ENCODE measurements around the gene PDS5B. TPM values are rescaled to one million over a fixed set of nuclear protein-coding genes. Genes with fewer than 3 reads are reported as not detected.
"Not testable (repeated sequence)": the region's sequence is repeated elsewhere in the genome, so short reads cannot be mapped to it uniquely, and the experiment has no call there.

The PDS5B gene
- total RNA-seq, 1 experiment from 2014 or later, result 61.2 TPM

DNA sequence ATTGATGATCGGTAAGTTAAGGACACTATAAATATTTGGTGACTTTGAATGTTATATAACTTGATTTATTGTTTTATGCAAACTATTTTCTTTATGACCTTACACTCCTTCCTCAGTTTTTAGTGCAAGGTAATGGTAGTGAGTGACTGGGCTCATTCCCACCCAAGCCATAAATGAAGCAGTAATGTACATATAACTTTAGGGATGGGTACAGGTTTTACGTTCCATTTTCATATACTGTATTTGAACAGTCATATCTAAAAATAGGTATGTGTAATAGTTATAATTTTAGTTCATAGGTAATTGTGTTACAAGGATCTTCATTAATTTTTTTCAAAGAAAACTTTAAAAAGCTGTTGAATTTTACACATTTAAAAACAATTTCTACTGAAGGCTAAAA lies 101.0 kb downstream of the PDS5B start:
- H3K9me2 ChIP-seq (replicated peaks; ENCODE audit: insufficient read depth, low read length), result no peaks in the 10 kb centered on the region
- no peak overlapping the region for H2AFZ ChIP-seq (ENCODE audit: low read length)
- no peak overlapping the region for H3K4me3 ChIP-seq (ENCODE audit: low read length)
- H3K9ac ChIP-seq (ENCODE audit: low read length), result no peak overlapping the region
- H3K27me3 ChIP-seq (ENCODE audit: low read length), result no peaks in the 10 kb centered on the region
- H3K9me3 ChIP-seq (ENCODE audit: low read length), result no peaks in the 10 kb centered on the region
- peaks cover 15% of the 10 kb centered on the region for H3K4me1 ChIP-seq (ENCODE audit: low read length)
- H3K36me3 ChIP-seq (ENCODE audit: insufficient read depth, low read length), result peaks cover 11% of the 10 kb centered on the region
- H3K27ac ChIP-seq (ENCODE audit: low read length), result no peak overlapping the region
- H3K4me2 ChIP-seq (ENCODE audit: low read depth, low read length, poor library complexity, severe bottlenecking), result no peak overlapping the region
- peaks cover 30% of the 10 kb centered on the region for H3K79me2 ChIP-seq (ENCODE audit: low read length)
- no peaks in the 10 kb centered on the region for H4K20me1 ChIP-seq (ENCODE audit: insufficient read depth, low read depth, low read length)
- no peak for DNase-seq

DNA sequence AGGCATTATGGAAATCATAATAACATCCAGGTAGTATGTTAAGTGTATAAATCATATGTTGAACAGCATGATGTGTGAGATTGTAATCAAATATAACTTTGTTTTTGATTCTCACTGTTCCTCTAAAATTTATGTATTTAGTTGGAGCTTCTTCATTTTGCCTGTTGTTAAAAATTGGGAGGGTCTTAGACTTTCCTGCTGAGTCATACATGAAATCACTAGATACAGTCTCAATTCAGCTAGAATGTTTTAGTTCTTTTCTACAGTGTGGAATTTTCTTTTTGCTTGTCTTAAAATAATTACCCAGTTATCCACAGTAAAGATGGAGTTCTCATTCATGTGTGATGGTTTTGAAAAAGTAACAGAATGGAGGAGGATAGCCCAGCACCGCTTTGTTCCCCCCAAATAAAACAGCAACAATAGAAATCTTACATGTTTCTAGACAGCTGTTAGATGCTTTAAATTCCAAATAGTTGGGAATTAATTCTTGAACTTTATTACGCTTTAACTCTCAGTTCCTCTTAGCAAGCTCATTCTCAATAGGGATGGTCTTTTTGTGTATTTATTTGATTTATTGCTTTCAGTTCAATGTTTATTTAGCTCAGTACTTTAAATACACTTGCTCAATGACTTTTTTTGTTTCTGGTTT lies 109.5 kb downstream of the PDS5B start:
- Histone ChIP-seq H3K9ac (ENCODE audit: low read length) (no peak overlapping the region), H3K36me3 (ENCODE audit: insufficient read depth, low read length) (peaks cover 7% of the 10 kb centered on the region; the same call in 1 of the 2 replicates), H3K4me2 (ENCODE audit: low read depth, low read length, poor library complexity, severe bottlenecking) (no peak overlapping the region), H3K79me2 (ENCODE audit: low read length) (0 out of 2 replicates have a peak, but pooled peaks cover 6% of the 10 kb centered on the region), H3K9me2 (replicated peaks; ENCODE audit: insufficient read depth, low read length) (no peaks in the 10 kb centered on the region), H3K4me1 (ENCODE audit: low read length) (peaks cover 15% of the 10 kb centered on the region), H4K20me1 (ENCODE audit: insufficient read depth, low read depth, low read length) (no peaks in the 10 kb centered on the region), H2AFZ (ENCODE audit: low read length) (no peak overlapping the region), H3K27ac (ENCODE audit: low read length) (0 out of 2 replicates have a peak overlapping the region, but pooled peaks have one; percentile 2), H3K27me3 (ENCODE audit: low read length) (no peaks in the 10 kb centered on the region), H3K9me3 (ENCODE audit: low read length) (no peaks in the 10 kb centered on the region), H3K4me3 (ENCODE audit: low read length) (no peak overlapping the region)
- no peak for DNase-seq

DNA sequence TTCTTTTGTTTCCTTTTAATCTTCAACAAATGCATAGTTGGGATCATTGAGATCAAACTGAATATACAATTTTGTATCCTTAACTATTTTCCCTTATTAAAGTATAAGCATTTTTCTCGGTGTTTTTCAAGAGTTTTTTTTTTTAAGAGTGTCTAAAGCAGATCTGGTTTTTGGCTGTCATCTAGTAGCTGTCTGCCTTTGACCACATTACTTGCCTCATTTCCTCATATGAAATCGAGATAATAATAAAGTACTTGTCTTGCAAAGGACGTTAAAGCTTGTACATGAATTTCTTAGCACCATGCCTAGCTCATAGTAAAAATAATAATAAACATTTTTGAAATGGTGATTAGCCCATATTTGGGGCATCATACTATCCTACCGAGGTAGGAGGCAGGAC lies 121.2 kb downstream of the PDS5B start:
- Histone ChIP-seq H2AFZ (ENCODE audit: low read length) (no peak overlapping the region), H3K79me2 (ENCODE audit: low read length) (peaks cover 19% of the 10 kb centered on the region), H3K9ac (ENCODE audit: low read length) (no peak overlapping the region), H3K27me3 (ENCODE audit: low read length) (no peaks in the 10 kb centered on the region), H3K4me1 (ENCODE audit: low read length) (0 out of 2 replicates have a peak, but pooled peaks cover 4% of the 10 kb centered on the region), H3K4me2 (ENCODE audit: low read depth, low read length, poor library complexity, severe bottlenecking) (no peak overlapping the region), H3K27ac (ENCODE audit: low read length) (no peak overlapping the region), H3K9me2 (replicated peaks; ENCODE audit: insufficient read depth, low read length) (no peaks in the 10 kb centered on the region), H3K36me3 (ENCODE audit: insufficient read depth, low read length) (peaks cover 41% of the 10 kb centered on the region), H3K4me3 (ENCODE audit: low read length) (no peak overlapping the region), H4K20me1 (ENCODE audit: insufficient read depth, low read depth, low read length) (no peaks in the 10 kb centered on the region), H3K9me3 (ENCODE audit: low read length) (peaks cover 4% of the 10 kb centered on the region; the same call in 1 of the 2 replicates)
- no peak for DNase-seq

DNA sequence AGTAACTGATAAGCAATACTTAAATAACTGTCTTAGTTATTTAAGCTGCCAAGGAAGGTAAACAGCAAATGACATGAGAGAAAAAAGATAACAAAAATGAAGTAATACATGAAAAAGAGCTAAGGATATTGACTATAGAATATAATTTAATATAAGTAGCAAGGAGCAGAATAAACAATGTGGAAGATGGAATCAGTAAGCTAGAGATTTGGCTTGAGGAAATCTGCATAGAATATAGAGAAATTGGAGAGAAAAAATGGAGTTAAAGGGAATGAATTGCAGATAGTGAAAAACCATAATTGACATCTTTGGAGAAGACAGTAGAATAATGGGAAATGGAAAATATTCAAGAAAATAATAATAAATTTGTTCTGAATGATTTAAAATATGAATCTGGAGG lies 127.1 kb downstream of the PDS5B start:
- H3K27me3 ChIP-seq (ENCODE audit: low read length), result no peaks in the 10 kb centered on the region
- H3K4me2 ChIP-seq (ENCODE audit: low read depth, low read length, poor library complexity, severe bottlenecking), result no peak overlapping the region
- H3K9me2 ChIP-seq (replicated peaks; ENCODE audit: insufficient read depth, low read length), result no peaks in the 10 kb centered on the region
- H2AFZ ChIP-seq (ENCODE audit: low read length), result no peak overlapping the region
- peaks cover 10% of the 10 kb centered on the region for H3K79me2 ChIP-seq (ENCODE audit: low read length)
- H3K27ac ChIP-seq (ENCODE audit: low read length), result no peak overlapping the region
- H3K4me3 ChIP-seq (ENCODE audit: low read length), result no peak overlapping the region
- H3K4me1 ChIP-seq (ENCODE audit: low read length), result no peaks in the 10 kb centered on the region
- H3K36me3 ChIP-seq (ENCODE audit: insufficient read depth, low read length), result peaks cover 49% of the 10 kb centered on the region
- peaks cover 16% of the 10 kb centered on the region for H3K9me3 ChIP-seq (ENCODE audit: low read length)
- no peak for DNase-seq
- no peak overlapping the region for H3K9ac ChIP-seq (ENCODE audit: low read length)
- H4K20me1 ChIP-seq (ENCODE audit: insufficient read depth, low read depth, low read length), result no peaks in the 10 kb centered on the region

DNA sequence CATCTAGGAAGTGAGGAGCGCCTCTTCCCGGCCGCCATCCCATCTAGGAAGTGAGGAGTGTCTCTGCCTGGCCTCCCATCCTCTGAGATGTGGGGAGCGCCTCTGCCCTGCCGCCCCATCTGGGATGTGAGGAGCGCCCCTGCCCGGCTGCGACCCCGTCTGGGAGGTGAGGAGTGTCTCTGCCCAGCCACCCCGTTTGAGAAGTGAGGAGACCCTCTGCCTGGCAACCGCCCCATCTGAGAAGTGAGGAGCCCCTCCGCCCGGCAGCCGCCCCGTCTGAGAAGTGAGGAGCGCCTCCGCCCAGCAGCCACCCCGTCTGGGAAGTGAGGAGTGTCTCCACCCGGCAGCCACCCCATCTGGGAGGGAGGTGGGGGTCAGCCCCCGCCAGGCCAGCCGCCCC lies 129.9 kb downstream of the PDS5B start:
- H3K4me3 ChIP-seq (ENCODE audit: low read length); H3K9me2 ChIP-seq (replicated peaks; ENCODE audit: insufficient read depth, low read length); H4K20me1 ChIP-seq (ENCODE audit: insufficient read depth, low read depth, low read length); H3K9ac ChIP-seq (ENCODE audit: low read length); DNase-seq; H3K4me1 ChIP-seq (ENCODE audit: low read length); H3K27ac ChIP-seq (ENCODE audit: low read length); H3K4me2 ChIP-seq (ENCODE audit: low read depth, low read length, poor library complexity, severe bottlenecking); H3K27me3 ChIP-seq (ENCODE audit: low read length); H2AFZ ChIP-seq (ENCODE audit: low read length): not testable (repeated sequence)
- Histone ChIP-seq H3K79me2 (ENCODE audit: low read length) (peaks cover 12% of the 10 kb centered on the region), H3K36me3 (ENCODE audit: insufficient read depth, low read length) (peaks cover 40% of the 10 kb centered on the region), H3K9me3 (ENCODE audit: low read length) (peaks cover 18% of the 10 kb centered on the region)

DNA sequence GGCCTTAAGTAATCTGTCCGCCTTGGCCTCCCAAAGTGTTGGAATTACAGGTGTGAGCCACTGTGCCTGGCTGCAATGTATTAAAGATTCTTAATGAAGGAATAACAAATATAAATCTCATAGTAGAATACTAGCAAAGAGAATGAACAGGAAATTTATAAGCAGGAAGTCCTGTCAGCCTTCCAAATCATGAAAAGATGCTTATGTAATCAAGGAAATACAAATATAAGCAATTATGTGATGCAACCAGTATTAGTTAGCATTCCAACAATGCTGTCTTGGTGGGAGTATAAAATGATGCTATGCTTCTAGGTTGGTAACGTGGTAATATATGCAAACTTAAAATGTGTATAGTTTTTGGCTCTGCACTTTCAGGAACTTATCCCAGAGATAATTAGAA lies 133.8 kb downstream of the PDS5B start:
- H3K9me3 ChIP-seq (ENCODE audit: low read length), result peaks cover 6% of the 10 kb centered on the region
- H3K9ac ChIP-seq (ENCODE audit: low read length), result no peak overlapping the region
- no peak overlapping the region for H3K4me3 ChIP-seq (ENCODE audit: low read length)
- no peak overlapping the region for H3K27ac ChIP-seq (ENCODE audit: low read length)
- H3K79me2 ChIP-seq (ENCODE audit: low read length), result peaks cover 9% of the 10 kb centered on the region
- H3K27me3 ChIP-seq (ENCODE audit: low read length), result no peaks in the 10 kb centered on the region
- no peak overlapping the region for H2AFZ ChIP-seq (ENCODE audit: low read length)
- H4K20me1 ChIP-seq (ENCODE audit: insufficient read depth, low read depth, low read length), result no peaks in the 10 kb centered on the region
- H3K4me1 ChIP-seq (ENCODE audit: low read length), result no peaks in the 10 kb centered on the region
- H3K4me2 ChIP-seq (ENCODE audit: low read depth, low read length, poor library complexity, severe bottlenecking), result no peak overlapping the region
- peaks cover 11% of the 10 kb centered on the region for H3K36me3 ChIP-seq (ENCODE audit: insufficient read depth, low read length)
- no peak for DNase-seq
- no peaks in the 10 kb centered on the region for H3K9me2 ChIP-seq (replicated peaks; ENCODE audit: insufficient read depth, low read length)

DNA sequence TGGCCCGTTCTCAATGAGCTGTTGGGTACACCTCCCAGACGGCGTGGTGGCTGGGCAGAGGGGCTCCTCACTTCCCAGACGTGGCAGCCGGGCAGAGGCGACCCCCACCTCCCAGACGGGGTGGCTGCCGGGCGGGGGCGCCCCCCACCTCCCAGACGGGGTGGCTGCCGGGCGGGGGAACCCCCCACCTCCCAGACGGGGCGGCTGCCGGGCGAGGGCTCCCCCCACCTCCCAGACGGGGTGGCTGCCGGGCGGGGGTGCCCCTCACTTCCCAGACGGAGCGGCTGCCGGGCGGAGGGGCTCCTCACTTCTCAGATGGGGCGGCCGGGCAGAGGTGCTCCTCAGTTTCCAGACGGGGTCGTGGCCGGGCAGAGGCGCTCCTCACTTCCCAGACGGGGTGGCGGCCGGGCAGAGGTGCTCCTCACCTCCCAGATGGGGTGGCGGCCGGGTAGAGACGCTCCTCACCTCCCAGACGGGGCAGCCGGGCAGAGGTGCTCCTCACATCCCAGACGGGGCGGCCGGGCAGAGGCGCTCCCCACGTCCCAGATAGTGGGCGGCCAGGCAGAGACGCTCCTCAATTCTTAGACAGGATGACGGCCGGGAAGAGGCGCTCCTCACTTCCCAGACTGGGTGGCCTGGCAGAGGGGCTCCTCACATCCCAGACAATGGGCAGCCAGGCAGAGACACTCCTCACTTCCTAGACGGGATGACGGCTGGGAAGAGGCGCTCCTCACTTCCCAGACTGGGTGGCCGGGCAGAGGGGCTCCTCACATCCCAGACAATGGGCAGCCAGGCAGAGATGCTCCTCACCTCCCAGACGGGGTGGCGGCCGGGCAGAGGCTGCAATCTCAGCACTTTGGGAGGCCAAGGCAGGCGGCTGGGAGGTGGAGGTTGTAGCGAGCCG lies 135.1 kb downstream of the PDS5B start:
- H3K4me3 ChIP-seq (ENCODE audit: low read length); H3K9me2 ChIP-seq (replicated peaks; ENCODE audit: insufficient read depth, low read length); H3K9me3 ChIP-seq (ENCODE audit: low read length); H3K4me1 ChIP-seq (ENCODE audit: low read length); H3K4me2 ChIP-seq (ENCODE audit: low read depth, low read length, poor library complexity, severe bottlenecking); H4K20me1 ChIP-seq (ENCODE audit: insufficient read depth, low read depth, low read length); DNase-seq; H2AFZ ChIP-seq (ENCODE audit: low read length); H3K9ac ChIP-seq (ENCODE audit: low read length); H3K27ac ChIP-seq (ENCODE audit: low read length); H3K27me3 ChIP-seq (ENCODE audit: low read length): not testable (repeated sequence)
- Histone ChIP-seq H3K36me3 (ENCODE audit: insufficient read depth, low read length) (peaks cover 12% of the 10 kb centered on the region; the same call in 1 of the 2 replicates), H3K79me2 (ENCODE audit: low read length) (peaks cover 19% of the 10 kb centered on the region)

DNA sequence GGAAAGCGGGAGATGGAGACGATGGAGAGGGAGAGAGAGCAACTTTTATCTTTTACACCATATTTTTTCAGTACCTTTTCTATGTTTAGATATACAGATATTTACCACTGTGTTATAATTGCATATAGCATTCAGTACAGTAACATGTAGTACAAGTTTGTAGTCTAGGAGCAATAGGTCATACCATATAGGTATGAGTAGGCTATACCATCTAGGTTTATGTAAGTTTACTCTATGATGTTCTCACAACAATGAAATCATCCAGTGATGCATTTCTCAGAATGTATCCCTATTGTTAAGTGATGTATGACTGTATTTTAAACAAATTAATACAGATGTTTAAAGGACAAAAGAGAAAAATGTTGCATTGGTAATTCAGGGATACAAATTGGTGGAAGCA lies 136.1 kb downstream of the PDS5B start:
- no peaks in the 10 kb centered on the region for H4K20me1 ChIP-seq (ENCODE audit: insufficient read depth, low read depth, low read length)
- peaks cover 27% of the 10 kb centered on the region for H3K79me2 ChIP-seq (ENCODE audit: low read length)
- no peaks in the 10 kb centered on the region for H3K27me3 ChIP-seq (ENCODE audit: low read length)
- no peak overlapping the region for H3K9ac ChIP-seq (ENCODE audit: low read length)
- DNase-seq, result no peak
- H3K27ac ChIP-seq (ENCODE audit: low read length), result no peak overlapping the region
- 0 out of 2 replicates have a peak, but pooled peaks cover 3% of the 10 kb centered on the region for H3K9me3 ChIP-seq (ENCODE audit: low read length)
- H2AFZ ChIP-seq (ENCODE audit: low read length), result no peak overlapping the region
- no peak overlapping the region for H3K4me2 ChIP-seq (ENCODE audit: low read depth, low read length, poor library complexity, severe bottlenecking)
- H3K4me3 ChIP-seq (ENCODE audit: low read length), result no peak overlapping the region
- no peaks in the 10 kb centered on the region for H3K4me1 ChIP-seq (ENCODE audit: low read length)
- H3K9me2 ChIP-seq (replicated peaks; ENCODE audit: insufficient read depth, low read length), result no peaks in the 10 kb centered on the region
- H3K36me3 ChIP-seq (ENCODE audit: insufficient read depth, low read length), result peaks cover 12% of the 10 kb centered on the region; the same call in 1 of the 2 replicates
